Left lobe of liver (tissue), 2 donors: ENCODE measurements around the gene IGF2R. TPM values are rescaled to one million over a fixed set of nuclear protein-coding genes. Genes with fewer than 3 reads are reported as not detected.

Experiments used
- ATAC-seq: fragments of 200-7000 bp; cut with Tn5 transposase; one replicate; pipeline ENCODE4 v1.9.1; 2020; ENCODE audit warnings: mild to moderate bottlenecking, moderate library complexity
- DNase-seq: peaks from one replicate; pipeline ENCODE4 v3.0.0-alpha.2; 2020; ENCODE audit warnings: low spot score
- total RNA-seq: library from RNA; stranded (reverse); gene quantifications from one replicate; pipeline ENCODE4 v1.2.1, GENCODE V29; 2021
- donor health status: DM: no; HTN: no; CAD: no; lungs with moderate emphysema.
- donor health status: DM: no; HTN: yes; CAD: no.

Gene IGF2R
- total RNA-seq, 1 donor from 2014 or later = 51.5 TPM

DNA sequence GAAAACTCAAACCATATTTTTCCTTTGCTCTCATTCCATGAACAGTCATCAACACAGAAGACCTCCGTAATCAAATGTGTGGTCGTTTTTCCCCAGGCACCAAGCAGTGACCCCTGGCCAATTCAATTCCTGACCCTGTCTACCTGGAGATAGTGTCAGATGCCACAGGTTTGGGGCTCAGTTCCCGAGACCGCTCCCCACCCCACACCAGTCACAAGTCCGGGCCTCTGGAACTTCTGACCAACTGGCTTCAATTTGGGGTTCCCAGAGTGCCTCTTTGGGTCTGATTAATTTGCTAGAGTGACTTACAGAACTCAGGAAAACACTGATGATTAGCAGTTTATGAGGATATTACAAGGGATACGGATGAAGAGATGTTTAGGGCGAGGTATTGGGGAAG is 6.0 kb downstream of the IGF2R start:
- ATAC-seq = no peak
- no peak for DNase-seq

DNA sequence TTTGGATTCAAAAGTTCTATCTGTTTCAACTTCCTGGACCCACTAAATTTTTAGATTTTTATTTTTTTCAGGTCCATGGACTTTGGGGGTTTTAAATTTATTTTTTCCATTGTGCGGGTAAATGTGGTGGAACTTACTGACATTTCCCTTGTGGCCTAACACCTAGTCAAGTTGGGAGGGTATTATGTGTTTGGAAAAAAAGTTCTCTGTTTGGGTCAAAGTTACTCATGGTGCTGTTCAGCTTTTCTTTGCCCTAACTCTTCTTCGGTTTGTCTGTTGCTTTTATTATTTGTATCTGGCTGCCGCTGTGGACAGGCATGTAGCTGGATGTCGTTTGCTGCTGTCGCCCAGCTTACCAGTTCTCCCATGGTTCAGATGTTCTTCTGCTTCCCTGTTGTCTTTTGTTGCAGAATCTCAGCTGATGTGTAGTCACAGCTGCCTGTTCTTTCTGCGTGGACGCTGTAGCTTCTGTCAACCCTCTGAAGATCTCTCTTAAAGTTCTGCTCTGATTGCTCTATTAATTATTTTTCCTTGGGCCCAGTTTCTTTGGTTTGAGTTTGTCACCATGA is 7.9 kb downstream of the IGF2R start:
- no peak for DNase-seq

DNA sequence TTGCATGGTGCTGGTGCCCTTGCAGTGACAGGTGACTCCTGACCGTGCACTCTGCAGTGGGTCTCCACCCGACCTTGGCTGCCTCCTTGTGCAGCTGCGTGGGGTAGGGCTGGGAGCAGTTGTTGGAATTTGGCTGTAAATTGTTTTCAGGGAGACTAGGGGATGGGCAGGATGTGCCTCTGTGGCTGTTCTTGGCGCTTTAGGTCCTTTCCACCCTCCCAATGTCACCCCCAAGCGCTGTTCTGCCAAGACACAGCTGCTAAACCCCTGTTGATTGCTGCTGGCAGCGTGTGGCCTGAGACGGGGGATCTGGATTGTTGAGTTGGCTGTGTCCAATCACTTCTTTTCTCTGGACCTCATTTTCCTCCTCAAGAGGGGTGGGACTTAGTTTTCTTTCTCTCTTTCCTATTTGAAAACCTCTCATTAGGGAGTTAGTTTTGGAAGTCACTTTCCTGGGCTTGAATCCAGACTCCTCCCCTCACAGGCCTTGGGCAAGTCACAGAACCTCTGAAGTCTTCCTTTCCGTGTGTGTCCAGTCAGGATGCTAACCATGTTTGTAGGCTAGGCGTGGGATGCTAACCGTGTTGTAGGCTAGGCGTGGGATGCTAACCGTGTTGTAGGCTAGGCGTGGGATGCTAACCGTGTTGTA is 8.5 kb downstream of the IGF2R start:
- DNase-seq = no peak

More for the DNA sequence above, 7.9 kb downstream of the IGF2R start:
- no peak for ATAC-seq

DNA sequence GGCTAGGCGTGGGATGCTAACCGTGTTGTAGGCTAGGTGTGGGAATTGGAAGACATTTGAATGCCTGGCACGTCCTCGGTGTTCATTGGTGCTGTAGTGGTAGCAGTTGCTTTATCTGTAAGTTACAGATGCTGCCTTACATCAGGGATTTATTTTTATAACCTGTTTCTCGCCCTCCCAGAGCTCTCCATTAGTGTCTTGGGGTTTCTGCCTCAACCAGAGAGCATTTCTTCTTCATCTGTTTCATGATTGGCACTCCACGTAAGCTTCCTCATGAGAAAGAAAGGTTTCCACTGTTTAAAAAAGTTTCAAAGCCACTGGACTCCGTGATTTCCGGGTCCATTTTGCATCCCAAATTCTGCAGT is 9.0 kb downstream of the IGF2R start:
- no peak for ATAC-seq
- no peak for DNase-seq

More for the DNA sequence above, 8.5 kb downstream of the IGF2R start:
- peak; percentile 64 for ATAC-seq

DNA sequence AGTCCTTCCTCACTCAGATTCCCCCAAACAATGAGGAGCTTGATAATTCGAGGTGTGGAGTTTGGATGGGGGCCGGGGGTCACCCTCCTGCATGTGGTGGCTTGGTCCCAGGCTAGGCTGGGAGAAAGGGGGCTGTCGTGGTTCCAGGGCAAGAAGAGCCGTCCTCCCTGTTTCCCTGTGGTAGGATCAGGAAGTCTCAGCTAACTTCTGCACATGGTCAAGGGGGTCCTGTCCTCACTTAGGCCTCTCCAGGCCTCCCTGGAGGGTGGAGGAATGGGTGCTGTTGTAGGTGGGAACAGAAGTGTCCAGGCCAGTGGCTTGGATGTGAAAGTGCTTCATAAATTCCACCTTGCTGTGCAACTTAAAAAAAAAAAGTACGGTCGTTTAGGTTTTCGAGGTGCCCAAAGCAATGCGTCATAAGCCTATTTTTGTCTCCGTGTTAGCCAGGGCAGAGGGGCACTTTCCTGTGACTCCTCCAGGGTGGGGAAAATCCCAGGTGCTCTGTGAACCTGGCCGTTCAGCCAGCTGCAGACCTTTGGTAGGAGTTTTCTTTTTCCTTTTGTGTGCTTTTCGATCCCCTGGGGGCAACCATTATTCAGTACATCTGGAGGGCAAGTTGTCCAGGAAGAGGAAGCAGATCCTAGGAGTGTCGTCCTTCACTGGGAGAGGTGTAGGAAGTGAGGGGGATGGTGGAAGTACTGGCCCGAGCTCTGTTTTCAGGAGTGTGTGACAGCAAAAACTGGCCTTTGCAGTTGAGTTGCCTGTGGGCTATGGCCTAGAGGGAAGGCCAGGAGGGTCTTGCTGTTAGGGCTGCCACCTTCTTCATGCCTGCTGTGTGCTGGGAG is 9.6 kb downstream of the IGF2R start:
- ATAC-seq (no peak), DNase-seq (no peak)

DNA sequence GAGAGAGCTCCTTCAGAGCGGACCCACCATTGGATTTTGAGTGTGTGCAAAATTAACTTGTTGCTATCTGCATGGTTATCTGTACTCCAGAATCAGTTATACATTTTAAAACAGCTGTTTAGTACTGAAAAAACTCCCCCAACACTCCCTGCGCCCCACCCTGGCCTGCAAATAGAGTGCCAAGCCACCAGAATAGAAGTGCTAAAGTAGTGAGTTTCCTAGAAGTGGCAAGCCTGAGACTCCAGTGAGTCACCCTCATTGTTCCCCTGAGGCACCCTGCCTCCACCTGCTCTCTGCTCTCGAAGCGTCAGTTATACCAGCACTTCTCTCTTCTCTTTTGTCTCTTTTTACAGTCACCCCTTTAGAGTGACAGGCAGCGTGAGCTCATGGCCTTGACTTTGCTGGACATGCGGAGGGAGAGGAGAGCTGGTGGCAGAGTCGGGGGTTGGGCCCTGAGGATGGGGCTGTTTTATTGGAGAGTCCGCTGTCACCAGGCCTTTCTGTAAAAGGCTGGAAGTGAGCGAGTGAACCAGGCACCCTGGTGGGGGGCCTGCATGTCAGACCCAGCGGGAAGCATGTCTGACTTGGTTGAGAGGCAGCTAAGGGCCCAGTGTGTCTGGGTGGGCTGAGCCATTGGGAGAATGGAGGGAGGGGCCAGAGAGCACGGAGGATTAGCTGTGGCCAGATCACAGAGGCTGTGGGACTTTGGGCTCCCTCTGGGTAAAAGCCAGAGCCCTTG is 10.4 kb downstream of the IGF2R start:
- no peak for DNase-seq

DNA sequence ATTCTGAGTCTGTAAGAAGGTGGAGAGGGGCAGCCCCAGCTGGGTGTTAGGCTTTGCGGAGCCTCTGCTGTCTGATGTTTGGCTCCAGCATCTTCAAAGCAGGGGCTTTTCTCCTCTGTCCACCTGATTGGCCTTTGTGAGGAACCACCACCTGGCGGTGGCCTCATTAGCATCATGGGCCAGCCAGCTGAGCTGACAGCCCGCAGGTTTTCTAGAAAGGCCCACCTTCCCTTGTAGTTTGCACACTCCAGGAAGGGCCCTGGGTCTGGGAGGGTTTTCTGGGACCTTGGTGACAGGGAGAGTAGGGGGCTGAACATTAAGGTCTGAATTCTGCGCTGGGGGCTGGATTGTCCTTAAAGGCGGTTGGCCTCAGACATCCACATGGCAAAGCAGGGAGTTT is 11.6 kb downstream of the IGF2R start:
- DNase-seq = no peak
- no peak for ATAC-seq

More for the DNA sequence above, 10.4 kb downstream of the IGF2R start:
- ATAC-seq = no peak

DNA sequence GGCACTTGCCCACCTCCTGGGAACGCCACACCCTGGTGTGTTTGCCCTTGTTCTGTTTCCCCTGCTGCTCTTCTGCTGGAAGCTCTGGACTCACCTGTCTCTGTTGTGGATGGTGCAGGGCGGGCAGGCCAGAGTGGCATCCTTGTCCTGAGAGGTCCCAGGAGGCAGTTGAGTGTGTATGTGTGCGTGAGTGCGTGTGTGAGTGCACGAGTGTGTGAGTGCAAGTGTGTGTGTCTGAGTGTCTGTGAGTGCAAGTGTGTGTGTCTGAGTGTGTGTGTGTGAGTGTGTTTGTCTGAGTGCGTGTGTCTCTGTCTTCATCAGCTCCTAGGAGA is 12.2 kb downstream of the IGF2R start:
- ATAC-seq (no peak), DNase-seq (no peak)

DNA sequence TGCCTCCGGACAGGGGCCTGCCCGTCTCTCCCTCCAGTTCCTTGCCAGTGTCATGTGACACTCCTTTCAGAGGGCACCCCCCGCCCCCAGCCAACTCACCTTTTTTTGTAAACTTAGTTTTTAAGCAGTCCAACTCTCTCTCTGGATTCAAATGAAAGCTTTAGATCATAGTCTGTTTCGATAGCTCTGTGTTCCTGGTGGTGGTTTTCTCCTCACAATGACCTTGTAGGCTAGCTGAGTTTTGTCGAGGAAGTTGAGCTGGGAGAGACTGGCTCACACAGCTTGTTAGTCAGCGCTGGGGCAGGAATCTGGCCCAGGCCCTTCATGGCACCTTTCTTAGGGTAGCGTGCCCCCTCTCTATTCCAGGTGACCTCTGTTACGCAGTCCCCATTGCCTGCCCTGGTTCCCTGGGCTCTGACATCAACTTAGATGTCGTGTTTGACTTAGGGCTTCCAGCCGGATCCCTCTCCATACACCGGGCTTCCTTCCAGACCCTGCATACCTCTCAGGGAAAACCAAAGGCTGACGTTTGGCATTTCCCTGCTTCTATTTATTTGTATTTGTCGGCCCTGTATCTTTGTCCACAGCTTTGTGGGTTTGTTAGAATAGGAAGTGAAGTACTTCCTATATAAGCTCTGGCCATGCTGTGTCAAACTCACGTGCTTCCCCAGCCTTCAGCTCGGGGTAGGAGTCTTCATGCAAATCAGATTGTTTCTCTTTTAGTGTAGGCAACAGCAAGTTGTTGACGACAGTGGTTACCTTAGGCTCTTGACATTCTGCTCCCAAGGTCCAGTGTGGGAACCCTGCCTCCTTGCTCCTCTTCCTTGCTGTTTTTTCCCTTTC is 12.7 kb downstream of the IGF2R start:
- peak; percentile 69 for ATAC-seq
- DNase-seq = peak; percentile 69

DNA sequence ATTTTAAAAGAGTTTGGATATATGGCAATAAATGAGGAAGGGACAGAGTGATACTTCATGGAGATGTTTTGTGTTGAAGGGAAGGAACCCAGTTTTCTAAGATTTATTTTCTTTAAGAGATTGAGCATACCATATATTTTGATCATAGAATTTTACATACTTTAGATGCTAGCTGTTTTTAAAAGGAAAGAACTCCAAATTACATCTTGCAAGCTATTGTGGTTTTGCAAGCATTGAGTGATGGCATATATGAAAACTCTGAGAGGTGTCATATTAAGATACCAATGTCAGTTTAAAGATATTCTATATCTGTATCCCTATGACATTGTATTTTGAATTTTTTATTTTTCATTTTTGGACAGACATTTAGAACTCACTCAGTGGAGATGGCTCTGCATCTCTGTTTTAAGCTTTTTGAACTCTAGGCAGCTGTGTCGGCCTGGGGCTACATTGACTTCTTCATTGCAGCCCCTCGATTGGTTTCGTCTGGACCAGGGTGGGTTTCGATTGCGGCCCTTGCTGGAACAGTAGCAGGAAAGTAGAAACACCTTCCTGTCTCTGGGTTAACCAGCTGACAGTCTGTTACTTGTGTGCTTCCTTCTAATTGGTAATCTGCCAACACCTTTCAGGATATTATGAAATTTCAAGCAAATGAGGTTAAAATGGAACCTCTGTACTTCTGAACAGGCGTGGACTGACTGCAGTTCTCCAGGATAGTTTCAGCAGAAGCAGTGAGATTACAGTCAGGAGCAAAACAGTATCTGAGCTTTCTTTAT is 14.0 kb downstream of the IGF2R start:
- DNase-seq (no peak), ATAC-seq (peak; percentile 64)

DNA sequence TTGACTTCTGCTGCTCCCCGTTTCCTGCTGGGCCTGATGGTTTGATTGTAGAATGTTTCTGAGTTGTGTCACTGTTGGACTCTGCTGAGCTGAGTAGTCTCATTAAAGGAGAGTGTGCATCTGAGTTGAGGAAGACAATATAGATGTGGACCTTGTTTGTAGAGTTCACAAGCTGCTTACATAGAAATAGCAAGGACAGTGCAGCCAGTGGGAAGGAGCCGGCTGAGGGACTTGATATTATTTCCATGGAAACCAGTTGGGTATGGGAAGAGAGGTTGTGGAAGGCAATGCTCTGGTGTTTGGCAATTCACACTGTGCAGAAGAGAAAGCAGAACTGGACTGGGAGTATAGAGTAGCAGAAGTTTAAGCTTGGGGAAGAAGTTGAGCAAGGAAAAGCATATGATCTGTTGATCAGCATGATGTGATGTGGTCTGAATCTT is 14.8 kb downstream of the IGF2R start:
- DNase-seq (no peak), ATAC-seq (peak; percentile 24)

DNA sequence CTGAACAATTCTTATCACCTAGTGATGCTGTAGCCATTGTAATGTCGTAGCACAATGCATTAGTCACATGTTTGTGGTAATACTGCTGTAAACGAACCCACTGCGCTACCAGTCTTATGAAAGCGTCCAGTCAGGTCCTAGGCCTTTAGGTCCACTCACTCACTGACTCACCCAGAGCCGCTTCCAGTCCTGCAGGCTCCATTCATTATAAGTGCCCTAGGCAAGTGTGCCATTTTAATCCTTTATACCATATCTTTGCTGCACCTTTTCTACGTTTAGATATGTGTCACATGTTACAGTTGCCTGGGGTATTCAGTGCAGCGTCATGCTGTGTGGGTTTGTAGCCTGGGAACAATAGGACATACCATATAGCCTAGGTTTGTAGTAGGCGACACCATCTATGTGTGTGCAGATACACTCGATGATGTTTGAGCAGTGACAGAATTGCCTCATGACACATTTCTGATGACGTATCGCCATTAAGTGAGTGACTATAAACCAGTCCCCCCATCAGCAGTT is 15.4 kb downstream of the IGF2R start:
- DNase-seq (no peak), ATAC-seq (no peak)

DNA sequence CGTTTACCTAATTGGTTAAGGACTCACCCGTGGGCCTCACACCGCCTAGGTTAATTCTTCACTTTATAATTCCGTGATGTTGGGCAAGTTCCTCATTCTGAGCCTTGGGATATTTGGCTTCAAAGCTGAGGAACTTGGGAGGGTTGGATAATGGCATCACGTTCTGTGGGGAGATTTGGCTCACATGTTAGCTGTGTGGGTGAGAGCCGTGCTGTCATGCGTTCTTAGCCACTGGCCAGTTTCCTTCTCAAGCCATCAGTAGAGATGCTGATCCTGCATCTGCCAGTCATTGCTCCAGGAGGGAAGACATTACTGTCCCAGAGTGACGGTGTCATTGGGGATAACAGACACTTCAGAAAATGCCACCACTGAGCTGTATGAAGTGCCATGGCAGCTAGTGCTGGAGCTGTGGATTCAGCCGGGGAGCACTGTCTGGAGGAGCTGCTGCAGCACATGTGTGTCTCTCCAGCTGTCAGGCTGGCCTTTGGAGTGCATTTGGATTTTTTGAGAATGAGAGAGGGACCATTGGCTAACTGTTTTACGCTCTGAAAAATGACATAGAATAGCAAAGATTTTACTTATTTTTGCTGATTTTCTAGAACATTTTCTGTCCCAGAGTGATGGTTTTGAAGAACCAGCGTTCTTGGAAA is 16.5 kb downstream of the IGF2R start:
- ATAC-seq (no peak), DNase-seq (no peak)

DNA sequence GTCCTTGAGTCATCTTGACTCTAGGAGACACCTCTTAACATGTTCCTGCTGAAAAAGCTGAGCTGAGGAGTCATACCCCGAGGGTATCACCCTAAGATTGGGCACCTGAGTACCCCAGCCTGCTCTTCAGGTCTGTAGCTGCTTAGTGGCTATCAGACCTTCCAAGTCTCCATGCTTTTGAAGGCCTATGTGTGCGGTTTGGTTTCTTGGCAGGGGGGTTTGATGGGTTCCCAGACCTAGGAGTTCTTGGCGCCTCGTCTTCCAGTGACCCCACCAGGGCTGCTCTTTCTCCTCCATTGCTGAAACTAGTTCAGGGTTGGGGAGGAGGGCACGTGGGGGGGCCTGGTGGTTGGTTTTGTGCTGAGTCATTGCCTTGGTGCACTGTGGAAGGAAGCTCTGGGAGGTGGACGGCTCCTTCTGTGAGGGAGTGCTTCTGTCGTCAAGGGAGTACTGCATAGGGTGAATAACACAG is 20.1 kb downstream of the IGF2R start:
- peak; percentile 32 for ATAC-seq
- no peak for DNase-seq

DNA sequence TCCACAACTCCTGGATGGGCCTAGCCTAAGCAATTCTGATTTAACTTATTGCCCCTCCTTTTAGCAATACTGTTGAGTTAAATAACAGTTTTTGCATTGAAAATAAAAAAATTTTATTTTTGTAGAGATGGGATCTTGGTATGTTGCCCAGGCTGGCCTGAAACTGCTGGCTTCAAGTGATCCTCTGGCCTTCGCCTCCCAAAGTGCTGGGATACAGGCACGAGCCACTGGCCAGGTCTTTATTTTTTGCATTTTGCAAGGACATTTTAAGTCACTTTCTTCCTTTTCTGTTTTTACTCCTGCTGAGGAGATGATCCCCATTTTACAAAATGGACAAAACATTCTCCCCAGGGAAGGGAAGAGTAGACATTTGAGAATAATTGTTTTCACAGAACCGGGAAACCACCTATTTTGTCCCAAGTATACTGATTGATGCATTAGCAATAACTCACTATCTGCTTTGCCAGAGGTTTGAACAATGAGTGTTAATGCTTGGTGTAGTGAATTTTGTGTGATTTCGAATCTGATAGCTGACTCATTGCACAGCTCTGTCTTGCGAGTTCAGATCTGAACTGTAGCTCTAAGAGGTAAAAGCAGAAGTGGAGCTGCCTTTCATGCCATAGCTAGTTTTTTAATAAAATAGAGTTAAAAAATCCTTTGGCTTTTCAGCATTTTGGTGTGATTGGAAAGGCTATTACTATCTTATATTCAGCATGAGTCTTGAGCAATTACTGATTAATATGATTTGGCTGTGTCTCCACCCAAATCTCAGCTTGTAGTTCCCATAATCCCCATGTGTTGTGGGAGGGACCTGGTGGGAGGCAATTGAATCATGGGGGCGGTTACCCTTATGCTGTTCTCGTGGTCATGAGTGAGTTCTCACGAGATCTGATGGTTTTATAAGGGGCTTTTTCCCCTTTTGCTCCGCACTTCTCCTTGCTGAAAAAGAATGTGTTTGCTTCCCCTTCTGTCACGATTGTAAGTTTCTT is 20.9 kb downstream of the IGF2R start:
- DNase-seq = no peak
- ATAC-seq = peak; percentile 13

DNA sequence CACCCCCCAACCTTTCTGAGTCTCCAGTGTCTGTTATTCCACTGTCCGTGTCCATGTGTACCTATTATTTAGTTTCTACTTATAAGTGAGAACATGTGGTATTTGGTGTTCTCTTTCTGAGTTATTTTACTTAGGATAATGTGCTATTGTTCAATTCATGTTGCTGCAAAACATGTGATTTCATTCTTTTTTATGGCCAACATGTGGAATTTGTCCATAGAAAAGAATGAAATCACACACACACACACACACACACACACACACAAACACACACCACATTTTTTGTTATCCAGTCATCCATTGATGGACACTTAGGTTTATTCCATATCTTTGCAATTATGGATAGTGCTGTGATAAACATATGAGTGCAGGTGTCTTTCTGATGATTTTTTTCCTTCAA is 23.5 kb downstream of the IGF2R start:
- ATAC-seq = no peak
- no peak for DNase-seq

DNA sequence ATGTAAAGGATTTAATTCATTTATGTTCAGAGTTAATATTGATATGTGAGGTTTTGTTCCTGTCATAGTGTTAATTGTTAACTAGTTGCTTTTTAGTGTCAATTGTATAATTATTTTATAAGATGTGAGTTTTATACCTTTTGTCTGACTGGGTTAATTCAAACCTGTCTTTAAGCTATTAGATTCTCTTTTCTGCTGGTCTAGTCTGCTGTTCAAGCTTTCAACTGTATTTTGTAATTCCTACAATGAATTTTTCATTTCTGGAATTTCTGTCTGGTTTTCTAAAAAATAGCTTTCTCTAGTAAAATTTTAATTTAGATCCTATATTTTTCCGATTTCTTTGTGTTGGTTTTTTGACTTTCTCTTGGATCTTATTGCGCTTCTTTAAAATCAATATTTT is 26.5 kb downstream of the IGF2R start:
- DNase-seq (no peak), ATAC-seq (no peak)
